ENCODE measurements around the gene DOCK1.

The DOCK1 gene

DNA sequence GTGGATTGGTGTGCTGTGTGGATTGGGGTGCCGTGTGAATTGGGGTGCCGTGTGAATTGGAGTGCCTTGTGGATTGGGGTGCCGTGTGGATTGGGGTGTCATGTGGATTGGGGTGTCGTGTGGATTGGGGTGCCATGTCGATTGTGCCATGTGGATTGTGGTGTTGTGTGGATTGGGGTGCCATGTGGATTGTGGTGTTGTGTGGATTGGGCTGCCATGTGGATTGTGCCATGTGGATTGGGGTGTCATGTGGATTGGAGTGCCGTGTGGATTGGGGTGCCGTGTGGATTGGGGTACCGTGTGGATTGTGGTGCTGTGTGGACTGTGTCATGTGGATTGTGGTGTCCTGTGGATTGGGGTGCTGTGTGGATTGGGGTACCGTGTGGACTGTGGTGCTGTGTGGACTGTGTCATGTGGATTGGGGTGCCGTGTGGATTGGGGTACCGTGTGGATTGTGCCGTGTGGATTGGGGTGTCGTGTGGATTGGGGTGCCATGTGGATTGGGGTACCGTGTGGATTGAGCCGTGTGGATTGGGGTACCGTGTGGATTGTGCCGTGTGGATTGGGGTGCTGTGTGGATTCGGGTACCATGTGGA is 523.3 kb downstream of the DOCK1 start:
- no peak overlapping the region for H2BK120ac ChIP-seq (ENCODE audit: low read depth, low read length)
- H3K4me3 ChIP-seq (ENCODE audit: low read length in 2 of 2): peak overlapping the region in 1 of 2 donors; percentile 66
- H2BK15ac ChIP-seq (ENCODE audit: low read length): no peak overlapping the region
- WGBS, 2 donors (ENCODE audit: extremely low coverage in 2 of 2, insufficient read length in 2 of 2, insufficient replicate concordance in 1 of 2): no CpG with 5 or more reads among the region's 18 CpGs
- peak overlapping the region; percentile 74 for H4K91ac ChIP-seq (ENCODE audit: low read depth, low read length, poor library complexity)
- peak overlapping the region; percentile 70 for H3K23ac ChIP-seq (ENCODE audit: low read depth, low read length, poor library complexity)
- H3K14ac ChIP-seq (ENCODE audit: low read length): no peak overlapping the region
- no peak overlapping the region for H2BK12ac ChIP-seq (ENCODE audit: low read length)
- H3K4me2 ChIP-seq (ENCODE audit: insufficient read depth, low read length, poor library complexity, severe bottlenecking): no peak overlapping the region
- H3K4ac ChIP-seq (ENCODE audit: low read length): no peak overlapping the region
- no peak overlapping the region for H3K27ac ChIP-seq (replicated peaks; ENCODE audit: low read length)
- H3K9ac ChIP-seq (ENCODE audit: low read depth, low read length, poor library complexity): peak overlapping the region; percentile 7
- H2BK5ac ChIP-seq (ENCODE audit: low read length): no peak overlapping the region
- H3K18ac ChIP-seq (ENCODE audit: low read length): no peak overlapping the region
- peaks cover 0 to 2% of the 10 kb centered on the region in 2 donors for H3K4me1 ChIP-seq (ENCODE audit: control insufficient read depth in 2 of 2, insufficient read depth in 1 of 2, low read depth in 1 of 2, low read length in 2 of 2)
- H2AFZ ChIP-seq (ENCODE audit: low read length): no peak overlapping the region
- DNase-seq (ENCODE audit: low spot score): no peak
- no peaks in the 10 kb centered on the region for H3K79me1 ChIP-seq (ENCODE audit: low read depth, low read length)
- H4K8ac ChIP-seq (ENCODE audit: low read depth, low read length): no peak overlapping the region
- peaks cover 4 to 14% of the 10 kb centered on the region in 2 donors for H3K9me3 ChIP-seq (replicated peaks in 1 of 2; ENCODE audit: control insufficient read depth in 2 of 2, insufficient read depth in 1 of 2, low read depth in 1 of 2, low read length in 2 of 2)
- H2AK5ac ChIP-seq (ENCODE audit: low read depth, low read length): no peak overlapping the region
- H3K36me3 ChIP-seq (replicated peaks in 1 of 2; ENCODE audit: control insufficient read depth in 2 of 2, insufficient read depth in 2 of 2, low read length in 2 of 2): peaks cover 17 to 44% of the 10 kb centered on the region in 2 donors
- H3K27me3 ChIP-seq (ENCODE audit: control insufficient read depth in 3 of 3, insufficient read depth in 3 of 3, low read depth in 1 of 3, low read length in 3 of 3): no peaks in the 10 kb centered on the region

DNA sequence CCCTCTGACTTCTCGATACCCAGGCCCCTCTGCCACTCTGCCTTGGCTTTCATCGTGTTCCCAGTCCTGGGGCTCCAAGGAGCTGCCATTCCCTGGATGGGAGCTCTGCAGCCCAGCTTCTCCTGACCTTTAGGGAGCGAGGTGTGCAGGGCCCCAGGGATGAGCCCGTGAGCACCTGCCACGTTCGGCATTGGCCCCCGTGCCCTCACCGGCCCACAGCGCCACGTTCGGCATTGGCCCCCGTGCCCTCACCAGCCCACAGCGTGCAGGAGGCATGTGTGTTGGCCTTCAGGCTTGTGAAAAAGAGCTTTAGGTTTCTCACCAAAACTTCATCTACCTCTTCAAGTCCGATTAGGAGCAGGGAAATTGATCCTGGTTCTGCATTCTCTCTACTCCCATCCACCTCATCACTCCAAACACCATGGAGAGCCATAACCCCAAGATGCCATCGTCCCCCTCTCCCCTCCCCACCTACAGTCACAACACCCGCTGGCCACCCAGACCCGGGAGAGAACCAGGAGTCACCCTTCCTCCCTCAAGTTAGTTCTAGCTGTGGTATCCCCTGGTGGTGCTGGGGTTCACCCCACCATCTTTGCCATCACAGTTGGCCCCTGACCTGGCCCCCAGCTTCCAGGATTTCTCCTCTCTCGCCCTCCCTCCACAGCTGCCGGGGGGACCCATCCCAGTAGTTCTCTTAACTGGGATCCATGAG is 524.5 kb downstream of the DOCK1 start:
- Histone ChIP-seq H3K36me3 (replicated peaks in 1 of 2; ENCODE audit: control insufficient read depth in 2 of 2, insufficient read depth in 2 of 2, low read length in 2 of 2) (peaks cover 17 to 55% of the 10 kb centered on the region in 2 donors), H2AK5ac (ENCODE audit: low read depth, low read length) (no peak overlapping the region)

GRCh38 chr10:127431525-127431924 is 526.3 kb downstream of the DOCK1 start:
- Histone ChIP-seq H2AFZ (ENCODE audit: low read length) (no peak overlapping the region), H2AK5ac (ENCODE audit: low read depth, low read length) (no peak overlapping the region), H4K8ac (ENCODE audit: low read depth, low read length) (no peak overlapping the region), H3K4me3 (ENCODE audit: low read length in 2 of 2) (no peak overlapping the region), H3K4ac (ENCODE audit: low read length) (no peak overlapping the region), H3K9ac (ENCODE audit: low read depth, low read length, poor library complexity) (no peak overlapping the region), H2BK15ac (ENCODE audit: low read length) (no peak overlapping the region), H3K4me2 (ENCODE audit: insufficient read depth, low read length, poor library complexity, severe bottlenecking) (no peak overlapping the region), H3K23ac (ENCODE audit: low read depth, low read length, poor library complexity) (no peak overlapping the region), H3K4me1 (ENCODE audit: control insufficient read depth in 2 of 2, insufficient read depth in 1 of 2, low read depth in 1 of 2, low read length in 2 of 2) (no peaks in the 10 kb centered on the region), H3K18ac (ENCODE audit: low read length) (no peak overlapping the region), H2BK12ac (ENCODE audit: low read length) (no peak overlapping the region), H2BK120ac (ENCODE audit: low read depth, low read length) (no peak overlapping the region), H3K79me1 (ENCODE audit: low read depth, low read length) (no peaks in the 10 kb centered on the region), H3K27me3 (ENCODE audit: control insufficient read depth in 3 of 3, insufficient read depth in 3 of 3, low read depth in 1 of 3, low read length in 3 of 3) (no peaks in the 10 kb centered on the region), H3K36me3 (replicated peaks in 1 of 2; ENCODE audit: control insufficient read depth in 2 of 2, insufficient read depth in 2 of 2, low read length in 2 of 2) (peaks cover 9 to 53% of the 10 kb centered on the region in 2 donors), H3K9me3 (replicated peaks in 1 of 2; ENCODE audit: control insufficient read depth in 2 of 2, insufficient read depth in 1 of 2, low read depth in 1 of 2, low read length in 2 of 2) (peaks cover 4 to 14% of the 10 kb centered on the region in 2 donors), H4K91ac (ENCODE audit: low read depth, low read length, poor library complexity) (no peak overlapping the region), H3K27ac (replicated peaks; ENCODE audit: low read length) (no peak overlapping the region), H3K14ac (ENCODE audit: low read length) (peak overlapping the region; percentile 64), H2BK5ac (ENCODE audit: low read length) (no peak overlapping the region)
- no peak for DNase-seq (ENCODE audit: low spot score)
- no CpG with 5 or more reads among the region's 8 CpGs for WGBS, 2 donors (ENCODE audit: extremely low coverage in 2 of 2, insufficient read length in 2 of 2, insufficient replicate concordance in 1 of 2)

More for the DNA sequence above, 524.5 kb downstream of the DOCK1 start:
- Histone ChIP-seq H4K8ac (ENCODE audit: low read depth, low read length) (no peak overlapping the region), H2AFZ (ENCODE audit: low read length) (no peak overlapping the region), H3K23ac (ENCODE audit: low read depth, low read length, poor library complexity) (peak overlapping the region; percentile 82), H3K4me1 (ENCODE audit: control insufficient read depth in 2 of 2, insufficient read depth in 1 of 2, low read depth in 1 of 2, low read length in 2 of 2) (no peaks in the 10 kb centered on the region), H3K9me3 (replicated peaks in 1 of 2; ENCODE audit: control insufficient read depth in 2 of 2, insufficient read depth in 1 of 2, low read depth in 1 of 2, low read length in 2 of 2) (peaks cover 4 to 14% of the 10 kb centered on the region in 2 donors), H3K27me3 (ENCODE audit: control insufficient read depth in 3 of 3, insufficient read depth in 3 of 3, low read depth in 1 of 3, low read length in 3 of 3) (no peaks in the 10 kb centered on the region), H3K18ac (ENCODE audit: low read length) (peak overlapping the region; percentile 84), H3K27ac (replicated peaks; ENCODE audit: low read length) (no peak overlapping the region), H3K9ac (ENCODE audit: low read depth, low read length, poor library complexity) (peak overlapping the region; percentile 10), H2BK5ac (ENCODE audit: low read length) (no peak overlapping the region), H4K91ac (ENCODE audit: low read depth, low read length, poor library complexity) (no peak overlapping the region), H2BK120ac (ENCODE audit: low read depth, low read length) (peak overlapping the region; percentile 50), H2BK12ac (ENCODE audit: low read length) (no peak overlapping the region), H3K4me3 (ENCODE audit: low read length in 2 of 2) (no peak overlapping the region), H3K14ac (ENCODE audit: low read length) (no peak overlapping the region), H3K4me2 (ENCODE audit: insufficient read depth, low read length, poor library complexity, severe bottlenecking) (no peak overlapping the region), H3K4ac (ENCODE audit: low read length) (no peak overlapping the region), H2BK15ac (ENCODE audit: low read length) (no peak overlapping the region), H3K79me1 (ENCODE audit: low read depth, low read length) (no peaks in the 10 kb centered on the region)
- WGBS, 2 donors (ENCODE audit: extremely low coverage in 2 of 2, insufficient read length in 2 of 2, insufficient replicate concordance in 1 of 2): no CpG with 5 or more reads among the region's 19 CpGs
- no peak for DNase-seq (ENCODE audit: low spot score)

GRCh38 chr10:127434006-127434405 is 528.8 kb downstream of the DOCK1 start:
- H3K23ac ChIP-seq (ENCODE audit: low read depth, low read length, poor library complexity): no peak overlapping the region
- no peak overlapping the region for H2BK12ac ChIP-seq (ENCODE audit: low read length)
- no peak overlapping the region for H3K27ac ChIP-seq (replicated peaks; ENCODE audit: low read length)
- no peak for DNase-seq (ENCODE audit: low spot score)
- H3K4me3 ChIP-seq (ENCODE audit: low read length in 2 of 2): no peak overlapping the region
- no peak overlapping the region for H4K91ac ChIP-seq (ENCODE audit: low read depth, low read length, poor library complexity)
- no peaks in the 10 kb centered on the region for H3K27me3 ChIP-seq (ENCODE audit: control insufficient read depth in 3 of 3, insufficient read depth in 3 of 3, low read depth in 1 of 3, low read length in 3 of 3)
- no peak overlapping the region for H3K9ac ChIP-seq (ENCODE audit: low read depth, low read length, poor library complexity)
- H2BK15ac ChIP-seq (ENCODE audit: low read length): no peak overlapping the region
- peaks cover 4 to 18% of the 10 kb centered on the region in 2 donors for H3K9me3 ChIP-seq (replicated peaks in 1 of 2; ENCODE audit: control insufficient read depth in 2 of 2, insufficient read depth in 1 of 2, low read depth in 1 of 2, low read length in 2 of 2)
- H3K36me3 ChIP-seq (replicated peaks in 1 of 2; ENCODE audit: control insufficient read depth in 2 of 2, insufficient read depth in 2 of 2, low read length in 2 of 2): peaks cover 3 to 53% of the 10 kb centered on the region in 2 donors
- no peaks in the 10 kb centered on the region for H3K79me1 ChIP-seq (ENCODE audit: low read depth, low read length)
- no peak overlapping the region for H2BK5ac ChIP-seq (ENCODE audit: low read length)
- no peak overlapping the region for H3K4ac ChIP-seq (ENCODE audit: low read length)
- no CpG with 5 or more reads among the region's 2 CpGs for WGBS, 2 donors (ENCODE audit: extremely low coverage in 2 of 2, insufficient read length in 2 of 2, insufficient replicate concordance in 1 of 2)
- no peaks in the 10 kb centered on the region for H3K4me1 ChIP-seq (ENCODE audit: control insufficient read depth in 2 of 2, insufficient read depth in 1 of 2, low read depth in 1 of 2, low read length in 2 of 2)
- no peak overlapping the region for H2AFZ ChIP-seq (ENCODE audit: low read length)
- no peak overlapping the region for H2BK120ac ChIP-seq (ENCODE audit: low read depth, low read length)
- H2AK5ac ChIP-seq (ENCODE audit: low read depth, low read length): no peak overlapping the region
- H4K8ac ChIP-seq (ENCODE audit: low read depth, low read length): no peak overlapping the region
- H3K18ac ChIP-seq (ENCODE audit: low read length): no peak overlapping the region
- H3K4me2 ChIP-seq (ENCODE audit: insufficient read depth, low read length, poor library complexity, severe bottlenecking): no peak overlapping the region
- no peak overlapping the region for H3K14ac ChIP-seq (ENCODE audit: low read length)

Data from neuronal stem cell (in vitro differentiated cells).